Measurements from ENCODE around the gene FBLN1. TPM values are rescaled to one million over a fixed set of nuclear protein-coding genes. Genes with fewer than 3 reads are reported as not detected.

The FBLN1 gene
- total and polyA plus RNA-seq, 2 of the 8 experiments (the other 6 are each of a cell fraction or from before 2014, with no cell fraction given), result 159 to 168 TPM

DNA sequence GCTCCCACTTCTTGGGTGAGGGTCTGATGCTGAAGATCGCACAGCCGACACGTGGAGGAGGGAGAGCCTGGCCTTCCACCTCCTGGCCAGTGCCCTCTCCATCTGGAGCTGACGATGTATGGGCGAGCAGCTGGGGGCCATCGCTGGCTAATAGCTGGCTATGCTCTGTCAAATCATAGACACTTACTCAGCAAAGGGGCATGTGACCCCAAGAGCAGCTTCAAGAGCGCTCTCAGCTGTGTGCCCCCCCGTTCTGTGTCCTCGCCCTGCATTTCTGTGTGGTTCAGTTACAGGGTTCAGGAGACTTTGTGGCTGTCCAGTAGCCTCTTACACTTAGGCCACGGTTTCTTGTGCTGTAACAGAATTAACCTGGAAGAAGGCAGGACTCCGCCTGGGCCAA, 26.4 kb downstream of the FBLN1 start:
- ChIA-PET POLR2A (ENCODE audit: partially characterized antibody) (interaction anchor here (1.0 to 1.6 kb wide), 2 partner anchors 12 to 15 kb away, joined by 3 read pairs; no protein-coding TSS in a partner anchor), CTCF (ENCODE audit: partially characterized antibody) (interaction anchor here (1.1 to 1.5 kb wide), 3 partner anchors 8 to 20 kb away, joined by 3 to 4 read pairs (median 3); no protein-coding TSS in a partner anchor)
- H2AK5ac ChIP-seq (ENCODE audit: low read depth, low read length), result no peak overlapping the region
- H4K8ac ChIP-seq (ENCODE audit: extremely low read depth, insufficient read depth, low read length), result no peak overlapping the region
- no peak overlapping the region for H3K18ac ChIP-seq (ENCODE audit: extremely low read depth, low read length)
- no peak overlapping the region for H3K27ac ChIP-seq (ENCODE audit: low read depth, low read length)
- H3K56ac ChIP-seq (replicated peaks; ENCODE audit: insufficient read length, low read depth, low read length), result no peak overlapping the region
- H3K23ac ChIP-seq (ENCODE audit: insufficient read length), result no peak overlapping the region
- peaks cover 16 to 46% (median 30%) of the 10 kb centered on the region in 4 experiments; a peak in 6 of 8 replicates for H3K36me3 ChIP-seq (ENCODE audit: control insufficient read depth in 2 of 4, insufficient read depth in 4 of 4, low read length in 3 of 4)
- no peak overlapping the region for H3K4ac ChIP-seq (replicated peaks; ENCODE audit: insufficient read length, low read depth, low read length)
- DNase-seq (ENCODE audit: low read depth in 1 of 2, low spot score in 2 of 2) (no peak), FAIRE-seq (no peak)
- H3K79me1 ChIP-seq (ENCODE audit: low read depth, low read length), result no peaks in the 10 kb centered on the region
- whole genome bisulfite sequencing, 2 experiments (ENCODE audit: extremely low coverage in 1 of 2, insufficient coverage in 1 of 2, insufficient read length in 1 of 2, insufficient replicate concordance in 2 of 2, low coverage in 1 of 2, low lambda C conversion rate in 2 of 2, missing lambda C conversion rate in 1 of 2), result 89% methylated on average over 11 of the region's 11 CpGs; no CpG with 5 or more reads in 1 of the 2 experiments
- no peak overlapping the region for H4K5ac ChIP-seq (ENCODE audit: insufficient read length, low read depth, low read length)
- H3K9me3 ChIP-seq (ENCODE audit: insufficient read depth in 2 of 2, low read depth in 1 of 2, low read length in 1 of 2), result no peaks in the 10 kb centered on the region
- H3K4me1 ChIP-seq (replicated peaks in 1 of 4; ENCODE audit: control insufficient read depth in 3 of 4, insufficient read depth in 4 of 4, low read length in 3 of 4), result no peaks in the 10 kb centered on the region
- no peak overlapping the region for H2AFZ ChIP-seq (ENCODE audit: low read length)
- H2BK15ac ChIP-seq (ENCODE audit: low read length), result no peak overlapping the region
- H3K27me3 ChIP-seq (replicated peaks in 1 of 4; ENCODE audit: control insufficient read depth in 3 of 4, extremely low read depth in 1 of 4, insufficient read depth in 3 of 4, low read length in 3 of 4), result no peaks in the 10 kb centered on the region
- peaks cover 4 to 13% of the 10 kb centered on the region in 2 experiments for H4K20me1 ChIP-seq (replicated peaks in 1 of 2; ENCODE audit: control insufficient read depth in 1 of 2, insufficient read depth in 2 of 2, low read length in 2 of 2)
- H3K9ac ChIP-seq (replicated peaks in 1 of 4; ENCODE audit: extremely low read depth in 1 of 4, low read depth in 3 of 4, low read length in 3 of 4), result no peak overlapping the region
- H4K91ac ChIP-seq (replicated peaks; ENCODE audit: insufficient read length, low read length), result no peak overlapping the region
- H2BK120ac ChIP-seq (replicated peaks; ENCODE audit: low read depth, low read length), result no peak overlapping the region
- no peak overlapping the region for H2BK12ac ChIP-seq (ENCODE audit: low read depth, low read length)
- H3K4me3 ChIP-seq (ENCODE audit: extremely low read depth in 1 of 4, insufficient read depth in 2 of 4, low read depth in 3 of 4, low read length in 4 of 4), result no peak overlapping the region
- no peak overlapping the region for H2BK20ac ChIP-seq (ENCODE audit: low read length)
- no peaks in the 10 kb centered on the region for H3K79me2 ChIP-seq (ENCODE audit: control insufficient read depth in 1 of 2, insufficient read depth in 2 of 2, low read length in 2 of 2)
- no peak overlapping the region for H3K4me2 ChIP-seq (ENCODE audit: insufficient read depth in 1 of 2, low read depth in 2 of 2, low read length in 2 of 2)
- no peak overlapping the region for H3K14ac ChIP-seq (ENCODE audit: insufficient read length)
- H2BK5ac ChIP-seq (ENCODE audit: low read depth, low read length), result no peak overlapping the region
- H3K23me2 ChIP-seq (ENCODE audit: low read depth, low read length), result no peaks in the 10 kb centered on the region
- no peak for TF ChIP-seq EZH2 (IDR thresholded peaks at IDR 0.05; ENCODE audit: low read depth, low read length, severe bottlenecking)
- no peak for TF ChIP-seq ZNF274 (IDR thresholded peaks at IDR 0.05; ENCODE audit: borderline replicate concordance, extremely low read depth, low read length)

All from H1 (cell line).